Measurements from ENCODE around the gene IL18R1.
"Not testable (repeated sequence)": the region's sequence is repeated elsewhere in the genome, so short reads cannot be mapped to it uniquely, and the experiment has no call there.

The IL18R1 gene

GRCh38 chr2:102321941-102322719 is 33.5 kb upstream of the IL18R1 start:
- H3K27ac ChIP-seq: no peak overlapping the region
- no peaks in the 10 kb centered on the region for H3K36me3 ChIP-seq (ENCODE audit: control insufficient read depth, insufficient read depth, low read length)
- H3K27me3 ChIP-seq (ENCODE audit: control insufficient read depth, insufficient read depth, low read length): no peaks in the 10 kb centered on the region
- TF ChIP-seq CTCF (IDR thresholded peaks at IDR 0.05): no peak
- H3K4me1 ChIP-seq: no peaks in the 10 kb centered on the region
- H3K9ac ChIP-seq: no peak overlapping the region
- no peaks in the 10 kb centered on the region for H3K79me2 ChIP-seq
- H3K9me3 ChIP-seq (ENCODE audit: control insufficient read depth, low read length): no peaks in the 10 kb centered on the region
- no peak overlapping the region for H3K4me3 ChIP-seq (ENCODE audit: low read depth, low read length)
- no peak overlapping the region for H2AFZ ChIP-seq
- no peak overlapping the region for H3K4me2 ChIP-seq (ENCODE audit: low read length)

GRCh38 chr2:102324914-102325313 is 30.7 kb upstream of the IL18R1 start:
- H3K4me1 ChIP-seq; H2AFZ ChIP-seq; H3K4me2 ChIP-seq (ENCODE audit: low read length); H3K9me3 ChIP-seq (ENCODE audit: control insufficient read depth, low read length); H3K27ac ChIP-seq; H3K4me3 ChIP-seq (ENCODE audit: low read depth, low read length); H3K36me3 ChIP-seq (ENCODE audit: control insufficient read depth, insufficient read depth, low read length); H3K79me2 ChIP-seq; H3K9ac ChIP-seq; H3K27me3 ChIP-seq (ENCODE audit: control insufficient read depth, insufficient read depth, low read length): not testable (repeated sequence)

- Histone ChIP-seq H3K27me3 (ENCODE audit: control insufficient read depth, insufficient read depth, low read length) (no peaks in the 10 kb centered on the region), H3K4me2 (ENCODE audit: low read length) (no peak overlapping the region), H3K4me1 (no peaks in the 10 kb centered on the region)
These were observed 24.1 kb upstream of the IL18R1 start for GRCh38 chr2:102331311-102331980.

GRCh38 chr2:102334486-102334885 is 21.1 kb upstream of the IL18R1 start:
- H3K79me2 ChIP-seq: no peaks in the 10 kb centered on the region
- no peak overlapping the region for H3K9ac ChIP-seq
- no peaks in the 10 kb centered on the region for H3K9me3 ChIP-seq (ENCODE audit: control insufficient read depth, low read length)
- no peak overlapping the region for H3K4me3 ChIP-seq (ENCODE audit: low read depth, low read length)
- no peaks in the 10 kb centered on the region for H3K36me3 ChIP-seq (ENCODE audit: control insufficient read depth, insufficient read depth, low read length)
- no peak overlapping the region for H2AFZ ChIP-seq
- H3K27me3 ChIP-seq (ENCODE audit: control insufficient read depth, insufficient read depth, low read length): no peaks in the 10 kb centered on the region
- no peak overlapping the region for H3K4me2 ChIP-seq (ENCODE audit: low read length)
- no peak for TF ChIP-seq CTCF (IDR thresholded peaks at IDR 0.05)
- no peak overlapping the region for H3K27ac ChIP-seq
- H3K4me1 ChIP-seq: no peaks in the 10 kb centered on the region

More at GRCh38 chr2:102331311-102331980, 24.1 kb upstream of the IL18R1 start:
- no peak for TF ChIP-seq CTCF (IDR thresholded peaks at IDR 0.05)
- Histone ChIP-seq H3K79me2 (no peaks in the 10 kb centered on the region), H3K9ac (no peak overlapping the region), H3K36me3 (ENCODE audit: control insufficient read depth, insufficient read depth, low read length) (no peaks in the 10 kb centered on the region), H2AFZ (no peak overlapping the region), H3K27ac (no peak overlapping the region), H3K4me3 (ENCODE audit: low read depth, low read length) (no peak overlapping the region), H3K9me3 (ENCODE audit: control insufficient read depth, low read length) (no peaks in the 10 kb centered on the region)

- no peaks in the 10 kb centered on the region for H3K36me3 ChIP-seq (ENCODE audit: control insufficient read depth, insufficient read depth, low read length)
These were observed 19.7 kb upstream of the IL18R1 start for GRCh38 chr2:102335871-102336366.

More at GRCh38 chr2:102335871-102336366, 19.7 kb upstream of the IL18R1 start:
- Histone ChIP-seq H3K4me3 (ENCODE audit: low read depth, low read length) (no peak overlapping the region), H3K4me1 (no peaks in the 10 kb centered on the region), H3K79me2 (no peaks in the 10 kb centered on the region), H3K4me2 (ENCODE audit: low read length) (no peak overlapping the region), H3K9ac (no peak overlapping the region), H3K27me3 (ENCODE audit: control insufficient read depth, insufficient read depth, low read length) (no peaks in the 10 kb centered on the region), H2AFZ (no peak overlapping the region), H3K9me3 (ENCODE audit: control insufficient read depth, low read length) (no peaks in the 10 kb centered on the region), H3K27ac (no peak overlapping the region)
- no peak for TF ChIP-seq CTCF (IDR thresholded peaks at IDR 0.05)
